GM21737 (cell line): Measurements from ENCODE around the gene NAALADL2.

Source experiments
- ATAC-seq: cut with Tn5 transposase; IDR thresholded peaks from one replicate; pipeline ENCODE4 v1.9.1; 2021; ENCODE audit warnings: mild to moderate bottlenecking, moderate library complexity; ENCODE audit not compliant: unreplicated experiment

Gene NAALADL2

GRCh38 chr3:175193815-175194518, 334.8 kb downstream of the NAALADL2 start:
- no peak for ATAC-seq

DNA sequence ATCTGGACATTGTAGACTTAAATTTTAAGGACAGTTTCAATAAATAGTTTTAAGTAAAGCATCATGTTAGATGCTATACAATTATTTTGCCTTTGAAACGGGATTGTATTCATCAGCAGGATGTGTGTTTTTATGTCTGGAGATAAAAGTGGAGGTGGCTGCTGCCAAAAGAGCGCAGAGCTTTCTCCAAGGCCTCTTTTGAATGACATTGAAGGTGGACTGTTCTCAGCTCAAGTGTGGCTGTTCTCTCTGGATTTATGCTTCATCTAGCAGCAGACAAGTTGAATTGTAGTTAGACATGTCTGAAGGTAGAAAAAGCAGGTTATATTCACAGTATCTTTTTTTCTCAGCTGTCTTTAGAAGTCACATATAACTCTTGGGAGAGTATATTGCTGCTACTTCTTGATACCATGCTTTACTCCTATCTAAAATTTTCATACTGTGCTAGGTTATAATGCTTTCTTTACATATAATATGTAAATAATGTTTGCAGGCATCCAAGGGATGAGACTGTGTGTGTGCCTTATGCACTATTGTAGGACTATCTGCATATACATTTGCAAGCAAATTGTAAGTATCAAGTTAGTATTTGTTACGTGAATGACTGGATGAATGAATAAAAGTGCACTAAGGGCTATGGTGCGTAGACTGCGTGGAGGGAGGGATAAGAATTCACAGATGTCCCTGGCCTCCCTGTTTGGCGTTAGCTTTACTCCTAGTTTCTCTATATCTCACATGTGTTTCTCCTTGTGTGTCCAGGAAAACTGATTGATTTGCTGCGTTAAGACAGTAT, 340.1 kb downstream of the NAALADL2 start:
- ATAC-seq: no peak

DNA sequence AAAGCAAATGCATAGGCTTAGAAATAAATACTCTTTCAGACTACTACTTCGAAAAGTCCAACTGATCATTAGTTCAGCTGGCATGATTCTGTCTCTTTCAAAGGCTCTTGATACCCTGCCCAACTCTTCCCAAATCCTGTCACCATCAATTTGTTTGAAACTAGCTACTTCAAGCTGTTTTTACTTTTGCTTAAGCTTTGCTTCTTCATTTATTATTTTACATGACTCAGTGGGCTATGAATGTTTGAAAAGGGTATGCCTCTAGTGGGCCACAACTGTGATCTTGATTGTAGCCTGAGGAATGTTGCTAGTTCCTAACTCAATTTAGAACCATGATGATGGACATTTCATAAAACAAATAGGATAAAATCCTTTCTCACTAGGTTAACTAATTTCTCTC, 340.8 kb downstream of the NAALADL2 start:
- no peak for ATAC-seq

GRCh38 chr3:175200391-175201095, 341.4 kb downstream of the NAALADL2 start:
- no peak for ATAC-seq

- no peak for ATAC-seq
Observed at GRCh38 chr3:175207361-175207760, 348.2 kb downstream of the NAALADL2 start.

DNA sequence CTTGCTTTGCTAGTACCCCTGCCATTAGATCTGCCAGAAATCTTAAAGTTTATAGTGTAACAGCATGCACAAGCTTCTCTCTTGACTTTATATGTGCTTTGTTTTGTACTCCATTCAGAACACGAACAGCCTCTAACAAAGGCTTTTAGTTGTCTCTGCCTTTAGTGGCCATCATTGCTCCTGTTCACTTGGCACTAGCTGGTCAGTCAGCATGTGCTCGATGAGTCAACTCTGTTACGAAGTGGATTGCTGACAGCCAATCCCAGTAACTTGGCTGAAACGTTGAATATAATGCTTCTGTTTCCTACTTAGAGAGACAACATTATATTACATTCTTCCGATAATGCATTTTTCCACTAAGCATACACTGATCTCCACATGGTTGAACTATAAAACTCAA, 349.2 kb downstream of the NAALADL2 start:
- no peak for ATAC-seq

DNA sequence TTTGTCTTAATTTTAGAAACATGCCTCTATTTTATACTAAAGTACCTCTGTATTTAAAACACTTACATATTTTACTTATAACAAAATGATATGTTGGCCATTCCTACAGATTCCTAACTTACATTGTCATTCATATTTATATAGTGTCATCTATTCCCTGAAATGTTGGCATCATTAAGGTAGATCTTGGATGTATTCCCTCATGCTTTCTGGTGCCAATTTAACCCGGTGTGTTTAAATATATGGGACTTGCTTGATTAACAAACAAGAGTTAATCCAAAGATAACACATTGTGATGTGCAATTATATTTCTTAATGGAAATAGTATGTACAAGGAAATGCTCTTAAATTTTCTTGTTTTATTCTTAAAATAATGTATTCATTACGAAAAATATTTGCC, 352.3 kb downstream of the NAALADL2 start:
- ATAC-seq: no peak

- ATAC-seq: no peak
Observed at GRCh38 chr3:175212896-175213295, 353.8 kb downstream of the NAALADL2 start.

GRCh38 chr3:175214216-175214615, 355.1 kb downstream of the NAALADL2 start:
- no peak for ATAC-seq

- no peak for ATAC-seq
Observed at GRCh38 chr3:175215833-175216232, 356.7 kb downstream of the NAALADL2 start.

DNA sequence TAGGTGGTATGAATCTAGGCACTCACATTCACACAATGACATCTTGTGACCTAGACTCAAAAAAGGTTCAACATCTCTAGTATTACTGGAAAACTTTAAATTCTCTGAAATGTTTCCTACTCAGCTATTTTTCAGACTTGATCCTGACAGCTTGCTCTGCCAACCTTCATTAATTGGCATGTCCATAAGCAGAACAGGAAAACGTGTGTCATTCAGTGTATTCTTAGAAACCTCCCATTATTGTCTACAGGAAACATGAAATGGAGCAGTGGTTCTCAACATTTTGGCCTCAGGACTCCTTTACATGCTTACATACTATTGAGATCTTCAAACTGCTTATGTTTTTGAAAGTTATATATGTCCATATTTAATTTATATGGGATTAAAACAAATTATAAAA, 363.2 kb downstream of the NAALADL2 start:
- no peak for ATAC-seq

DNA sequence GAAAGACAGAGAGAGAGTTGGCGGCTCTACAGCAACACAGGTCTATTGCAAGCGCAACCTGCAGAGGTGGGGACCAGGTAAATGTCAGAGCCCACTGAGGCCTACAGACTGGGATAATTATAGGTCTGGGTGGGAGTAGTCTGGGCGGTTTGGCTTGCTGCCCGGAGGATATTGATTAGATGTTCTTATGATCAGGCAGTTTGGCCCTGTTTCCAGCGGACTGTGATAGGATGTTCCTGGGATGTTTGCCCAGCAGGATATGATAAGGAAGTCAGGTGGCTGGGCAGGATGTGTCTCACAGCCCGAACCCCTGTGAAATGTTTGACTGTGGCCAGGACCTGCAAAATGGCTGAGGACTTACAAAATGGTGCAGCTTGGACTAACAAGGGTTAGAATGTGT, 364.9 kb downstream of the NAALADL2 start:
- ATAC-seq: no peak

- no peak for ATAC-seq
Observed at GRCh38 chr3:175226444-175226843, 367.3 kb downstream of the NAALADL2 start.

DNA sequence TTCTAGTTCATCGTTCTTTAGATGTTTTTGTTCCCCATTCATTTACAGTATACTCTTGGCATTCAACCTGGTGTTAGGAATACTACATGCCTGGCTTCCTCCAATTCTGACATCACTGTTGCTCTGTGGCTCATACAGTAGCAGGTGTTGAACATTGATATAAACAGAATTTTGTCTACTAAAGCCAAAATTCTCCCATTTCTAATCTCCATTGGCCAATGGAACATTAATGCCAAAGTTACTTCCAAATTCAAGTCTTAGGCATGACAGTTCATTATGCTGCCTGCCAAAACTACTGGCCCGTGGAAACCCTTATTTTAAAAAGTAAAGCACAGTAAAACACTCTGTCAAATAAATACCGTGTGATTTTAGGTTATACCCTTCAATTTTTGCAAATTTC, 368.0 kb downstream of the NAALADL2 start:
- no peak for ATAC-seq

DNA sequence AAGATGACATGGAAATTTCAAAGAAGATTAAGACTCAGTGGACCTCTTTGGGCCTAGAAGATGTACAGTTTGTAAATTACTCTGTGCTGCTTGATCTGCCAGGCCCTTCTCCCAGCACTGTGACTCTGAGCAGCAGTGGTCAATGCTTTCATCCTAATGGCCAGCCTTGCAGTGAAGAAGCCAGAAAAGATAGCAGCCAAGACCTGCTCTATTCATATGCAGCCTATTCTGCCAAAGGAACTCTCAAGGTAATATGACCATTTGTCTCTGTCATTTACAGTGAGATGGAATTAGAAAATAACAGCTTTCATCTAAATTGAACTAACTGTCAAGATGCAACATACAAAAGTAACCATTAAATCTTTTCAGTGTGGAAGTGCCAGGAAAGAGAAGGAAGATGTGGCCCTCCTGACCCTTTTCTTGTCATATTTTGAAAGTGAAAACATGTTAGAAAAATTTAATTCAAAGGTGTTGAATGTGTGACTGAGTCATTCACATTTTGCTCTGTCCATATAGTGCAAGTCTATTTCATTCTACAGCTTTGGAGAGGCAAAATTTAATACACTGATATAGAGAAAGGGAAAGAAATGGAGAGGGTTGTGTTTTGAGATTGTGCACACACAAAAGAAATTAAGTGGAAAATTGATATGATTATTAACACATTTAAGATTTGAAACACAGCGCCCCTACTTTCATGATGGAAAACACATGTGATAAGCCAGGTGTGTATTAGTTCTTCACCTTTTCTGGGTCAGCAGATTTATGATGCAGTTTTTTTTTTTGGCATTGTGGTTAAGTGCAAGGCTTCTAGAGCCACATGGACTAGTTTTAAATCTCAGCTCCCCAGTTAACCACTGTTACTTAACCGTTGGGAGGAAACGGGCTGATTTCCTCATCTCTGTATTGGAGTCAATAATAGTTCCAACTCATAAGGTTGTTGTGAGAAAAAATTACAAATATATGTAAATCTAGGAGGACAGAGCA, 375.1 kb downstream of the NAALADL2 start:
- ATAC-seq: no peak

DNA sequence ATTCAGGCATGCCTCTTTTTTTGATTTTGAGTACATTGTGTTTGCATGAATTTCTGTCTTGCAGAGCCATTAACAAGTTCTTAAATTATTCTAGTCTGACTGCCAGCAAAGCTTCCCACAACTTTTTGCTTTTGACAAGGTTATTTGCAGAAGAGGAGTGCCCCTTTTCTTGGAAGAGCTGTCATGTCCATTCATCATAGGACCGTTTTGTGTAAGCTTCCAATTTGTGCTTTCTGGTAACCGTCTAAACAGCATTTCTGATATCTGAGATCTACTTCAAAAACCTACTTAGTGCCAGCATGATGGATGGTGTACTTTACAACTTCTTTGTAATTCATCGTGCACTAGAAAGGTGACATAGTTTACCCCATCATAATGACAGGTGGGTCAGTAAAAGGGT, 379.7 kb downstream of the NAALADL2 start:
- ATAC-seq: no peak

- no peak for ATAC-seq
Observed at GRCh38 chr3:175240921-175241320, 381.8 kb downstream of the NAALADL2 start.

DNA sequence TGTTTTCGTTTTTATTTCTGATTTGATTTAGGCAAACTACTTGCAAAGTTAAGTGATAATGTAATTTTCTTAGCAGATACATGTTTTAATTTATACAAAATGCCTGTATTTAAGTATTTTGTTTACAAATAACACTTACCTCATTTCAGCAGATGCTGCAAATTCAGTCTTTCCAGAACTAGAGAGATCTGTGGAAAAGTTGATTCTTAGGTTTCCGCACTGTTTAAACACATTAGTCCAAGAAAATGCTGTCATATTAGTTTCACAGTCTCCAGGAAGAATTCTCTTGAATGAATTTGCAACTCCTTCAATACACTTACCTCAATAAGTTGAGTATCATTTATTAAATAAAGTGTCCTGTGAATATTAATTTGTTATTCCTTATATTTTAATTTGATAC, 383.1 kb downstream of the NAALADL2 start:
- no peak for ATAC-seq

DNA sequence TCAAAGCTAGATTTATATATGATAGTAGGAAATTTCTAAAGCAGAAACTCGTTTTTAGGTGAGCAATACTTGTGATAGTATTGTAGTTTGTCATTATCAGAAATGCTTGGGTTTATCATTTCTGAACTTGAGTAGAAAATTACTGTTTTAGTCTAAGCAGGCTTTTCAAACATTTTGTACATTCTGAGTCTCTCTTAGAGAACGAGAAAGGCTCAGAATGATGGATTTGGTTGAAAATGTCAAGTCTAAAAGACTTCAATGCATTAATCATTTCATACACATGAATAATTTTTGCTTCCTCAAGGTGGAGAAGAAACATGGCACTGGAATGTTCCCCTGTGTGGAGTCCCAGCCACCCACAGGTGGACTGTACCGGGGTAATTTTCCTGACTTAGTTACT, 387.1 kb downstream of the NAALADL2 start:
- ATAC-seq: no peak

GRCh38 chr3:175246766-175247165, 387.6 kb downstream of the NAALADL2 start:
- ATAC-seq: no peak

- ATAC-seq: no peak
Observed at GRCh38 chr3:175247629-175248028, 388.5 kb downstream of the NAALADL2 start.
